Astrocyte of the spinal cord (primary cell): ENCODE measurements around the gene LGALS1.
A peak's percentile ranks its signal among the peaks of the same experiment; 100 is the strongest.
"Not testable (repeated sequence)": the region's sequence is repeated elsewhere in the genome, so short reads cannot be mapped to it uniquely, and the experiment has no call there.

ENCODE experiments used
- DNase-seq: peaks from one replicate; pipeline ENCODE4 v3.0.0; 2011; ENCODE audit warnings: low read depth, low spot score
- H3K4me3 ChIP-seq: 2 replicates; pipeline ENCODE4 v1.5.1; 2011; ENCODE audit warnings: low read depth, mild to moderate bottlenecking, low read length, moderate library complexity
- CTCF ChIP-seq: IDR thresholded peaks from 2 replicates; pipeline ENCODE4 v1.5.1; 2012; ENCODE audit warnings: low read depth, mild to moderate bottlenecking, low read length, inconsistent platforms
- in situ Hi-C: cut with HindIII; loops from 2 replicates; pipeline ENCODE4 v1.10.0; 2017; ENCODE audit warnings: low sequenced_read_pairs

Gene LGALS1

DNA sequence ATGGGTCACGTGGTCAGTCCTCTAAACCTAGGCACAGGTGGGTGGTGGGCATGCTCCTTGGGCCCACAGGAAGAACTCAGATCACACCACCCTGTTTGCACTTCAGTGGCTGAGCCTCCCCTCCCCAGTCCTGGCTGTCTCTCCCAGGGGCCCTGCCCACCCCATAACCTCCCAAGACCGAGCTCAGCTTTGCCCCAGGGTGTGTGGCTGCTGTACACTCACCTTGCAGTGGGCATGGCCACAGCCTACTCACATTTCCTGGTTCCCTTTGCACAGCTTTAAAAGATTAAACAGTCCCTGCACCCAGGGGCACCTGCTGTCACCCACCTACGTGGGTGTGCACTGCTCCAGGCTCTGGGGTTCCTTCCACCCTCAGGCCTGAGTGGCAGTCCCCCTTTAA is 35.2 kb downstream of the LGALS1 start:
- in situ Hi-C loops = no loop called here
- DNase-seq = no peak
- H3K4me3 ChIP-seq = no peak overlapping the region
- TF ChIP-seq CTCF = no peak

- no peak for DNase-seq
- in situ Hi-C loops = no loop called here
- H3K4me3 ChIP-seq = no peak overlapping the region
- TF ChIP-seq CTCF = no peak
These were observed 36.1 kb downstream of the LGALS1 start for GRCh38 chr22:37711490-37711889.

- no peak overlapping the region for H3K4me3 ChIP-seq
- no peak for DNase-seq
- in situ Hi-C loops = no loop called here
- no peak for TF ChIP-seq CTCF
These were observed 38.3 kb downstream of the LGALS1 start for GRCh38 chr22:37713761-37714160.

GRCh38 chr22:37714634-37715033 is 39.2 kb downstream of the LGALS1 start:
- TF ChIP-seq CTCF = no peak
- no peak overlapping the region for H3K4me3 ChIP-seq
- no peak for DNase-seq
- in situ Hi-C loops = no loop called here

DNA sequence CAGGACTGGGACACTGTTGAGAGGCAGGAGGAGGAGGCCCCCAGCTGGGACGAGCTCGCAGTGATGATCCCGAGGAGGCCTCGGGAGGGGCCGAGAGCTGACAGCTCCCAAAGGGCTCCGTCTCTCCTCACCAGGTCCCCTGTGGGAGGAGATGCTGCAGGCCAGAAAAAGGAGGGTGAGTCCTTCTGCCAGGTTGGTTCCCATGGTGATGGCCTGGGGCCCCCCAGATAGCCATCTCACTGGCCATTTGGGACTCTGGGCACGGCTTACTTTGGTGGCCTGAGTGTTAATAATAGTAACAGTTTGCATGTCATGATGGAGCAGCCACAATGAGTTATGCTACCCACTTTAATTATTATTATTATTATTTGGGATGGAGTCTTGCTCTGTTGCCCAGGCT is 40.3 kb downstream of the LGALS1 start:
- TF ChIP-seq CTCF = no peak
- no peak overlapping the region for H3K4me3 ChIP-seq
- in situ Hi-C loops = no loop called here
- DNase-seq = no peak

- peak; percentile 42 for DNase-seq
- TF ChIP-seq CTCF = no peak
- no peak overlapping the region for H3K4me3 ChIP-seq
- in situ Hi-C loops = no loop called here
These were observed 41.3 kb downstream of the LGALS1 start for GRCh38 chr22:37716708-37717107.

DNA sequence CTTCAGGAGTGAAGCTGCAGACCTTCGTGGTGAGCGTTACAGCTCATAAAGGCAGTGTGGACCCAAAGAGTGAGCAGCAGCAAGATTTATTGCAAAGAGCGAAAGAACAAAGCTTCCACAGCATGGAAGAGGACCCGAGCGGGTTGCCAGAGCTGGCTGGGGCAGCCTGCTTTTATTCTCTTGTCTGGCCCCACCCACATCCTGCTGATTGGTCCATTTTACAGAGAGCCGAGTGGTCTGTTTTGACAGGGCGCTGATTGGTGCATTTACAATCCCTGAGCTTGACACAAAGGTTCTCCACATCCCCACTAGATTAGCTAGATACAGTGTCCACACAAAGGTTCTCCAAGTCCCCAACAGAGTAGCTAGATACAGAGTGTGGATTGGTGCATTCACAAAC is 41.8 kb downstream of the LGALS1 start:
- H3K4me3 ChIP-seq, DNase-seq, in situ Hi-C loops: not testable (repeated sequence)

DNA sequence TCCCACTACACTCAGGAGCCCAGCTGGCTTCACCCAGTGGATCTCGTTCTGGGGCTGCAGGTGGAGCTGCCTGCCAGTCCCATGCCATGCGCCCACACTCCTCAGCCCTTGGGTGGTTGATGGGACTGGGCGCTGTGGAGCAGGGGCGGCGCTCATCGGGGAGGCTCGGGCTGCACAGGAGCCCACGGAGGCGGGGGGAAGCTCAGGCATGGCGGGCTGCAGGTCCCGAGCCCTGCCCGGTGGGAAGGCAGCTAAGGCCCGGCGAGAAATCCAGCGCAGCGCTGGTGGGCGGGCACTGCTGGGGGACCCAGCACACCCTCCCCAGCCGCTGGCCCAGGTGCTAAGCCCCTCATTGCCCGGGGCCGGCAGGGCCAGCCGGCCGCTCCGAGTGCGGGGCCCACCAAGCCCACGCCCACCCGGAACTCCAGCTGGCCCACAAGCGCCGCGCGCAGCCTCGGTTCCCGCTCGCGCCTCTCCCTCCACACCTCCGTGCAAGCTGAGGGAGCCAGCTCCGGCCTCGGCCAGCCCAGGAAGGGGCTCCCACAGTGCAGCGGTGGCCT is 42.4 kb downstream of the LGALS1 start:
- in situ Hi-C loops, H3K4me3 ChIP-seq, DNase-seq: not testable (repeated sequence)
